Nephron progenitor cell (in vitro differentiated cells): ENCODE data around the gene PPP1R1B.
"Not testable (repeated sequence)": the region's sequence is repeated elsewhere in the genome, so short reads cannot be mapped to it uniquely, and the experiment has no call there.

Source experiments
- DNase-seq: peaks from one replicate; pipeline ENCODE4 v3.0.0; 2021
- H3K27ac Mint-ChIP-seq: 2 replicates; pipeline ENCODE4 v1.8.0; 2021; ENCODE audit warnings: mild to moderate bottlenecking, moderate library complexity, mixed read lengths
- H3K27me3 Mint-ChIP-seq: 2 replicates; pipeline ENCODE4 v1.8.0; 2021; ENCODE audit warnings: mild to moderate bottlenecking, low read depth, mixed read lengths; ENCODE audit not compliant: poor library complexity
- H3K36me3 Mint-ChIP-seq: 2 replicates; pipeline ENCODE4 v1.8.0; 2021; ENCODE audit warnings: low read depth, mixed read lengths
- H3K4me1 Mint-ChIP-seq: 2 replicates; pipeline ENCODE4 v1.8.0; 2021; ENCODE audit warnings: mixed read lengths
- H3K4me3 Mint-ChIP-seq: 2 replicates; pipeline ENCODE4 v1.8.0; 2021; ENCODE audit warnings: mild to moderate bottlenecking, moderate library complexity, mixed read lengths
- H3K9me3 Mint-ChIP-seq: 2 replicates; pipeline ENCODE4 v1.8.0; 2021; ENCODE audit warnings: mild to moderate bottlenecking, moderate library complexity, mixed read lengths
- TF ChIP-seq, protein P1 (sequence below): fragments of 200-600 bp; sonication (generic); IDR thresholded peaks from 2 replicates; pipeline ENCODE4 v1.5.0; 2021; ENCODE audit warnings: antibody characterized with exemption

PPP1R1B gene

DNA sequence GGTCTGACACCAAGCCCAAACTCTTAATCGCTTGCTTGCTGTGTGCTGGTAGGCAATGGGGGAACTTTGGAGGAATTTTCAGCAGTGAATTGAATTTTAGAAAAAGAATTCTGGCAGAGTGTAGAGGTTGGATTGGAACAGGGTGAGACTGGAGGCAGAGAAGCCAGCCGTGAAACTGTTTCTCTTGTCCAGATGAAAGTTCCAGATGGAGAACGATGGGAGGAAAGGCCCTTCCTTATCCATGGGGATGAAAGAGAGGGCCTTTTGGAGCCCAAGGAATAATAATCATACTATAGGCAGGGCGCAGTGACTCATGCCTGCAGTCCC lies 45.0 kb upstream of the PPP1R1B start:
- Mint-ChIP-seq H3K4me3 (no peak overlapping the region), H3K9me3 (no peaks in the 10 kb centered on the region), H3K27ac (no peak overlapping the region), H3K27me3 (peaks cover 78% of the 10 kb centered on the region), H3K36me3 (no peaks in the 10 kb centered on the region), H3K4me1 (peaks cover 12% of the 10 kb centered on the region)
- TF ChIP-seq, protein P1, sequence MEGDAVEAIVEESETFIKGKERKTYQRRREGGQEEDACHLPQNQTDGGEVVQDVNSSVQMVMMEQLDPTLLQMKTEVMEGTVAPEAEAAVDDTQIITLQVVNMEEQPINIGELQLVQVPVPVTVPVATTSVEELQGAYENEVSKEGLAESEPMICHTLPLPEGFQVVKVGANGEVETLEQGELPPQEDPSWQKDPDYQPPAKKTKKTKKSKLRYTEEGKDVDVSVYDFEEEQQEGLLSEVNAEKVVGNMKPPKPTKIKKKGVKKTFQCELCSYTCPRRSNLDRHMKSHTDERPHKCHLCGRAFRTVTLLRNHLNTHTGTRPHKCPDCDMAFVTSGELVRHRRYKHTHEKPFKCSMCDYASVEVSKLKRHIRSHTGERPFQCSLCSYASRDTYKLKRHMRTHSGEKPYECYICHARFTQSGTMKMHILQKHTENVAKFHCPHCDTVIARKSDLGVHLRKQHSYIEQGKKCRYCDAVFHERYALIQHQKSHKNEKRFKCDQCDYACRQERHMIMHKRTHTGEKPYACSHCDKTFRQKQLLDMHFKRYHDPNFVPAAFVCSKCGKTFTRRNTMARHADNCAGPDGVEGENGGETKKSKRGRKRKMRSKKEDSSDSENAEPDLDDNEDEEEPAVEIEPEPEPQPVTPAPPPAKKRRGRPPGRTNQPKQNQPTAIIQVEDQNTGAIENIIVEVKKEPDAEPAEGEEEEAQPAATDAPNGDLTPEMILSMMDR, result no peak
- no peak for DNase-seq

DNA sequence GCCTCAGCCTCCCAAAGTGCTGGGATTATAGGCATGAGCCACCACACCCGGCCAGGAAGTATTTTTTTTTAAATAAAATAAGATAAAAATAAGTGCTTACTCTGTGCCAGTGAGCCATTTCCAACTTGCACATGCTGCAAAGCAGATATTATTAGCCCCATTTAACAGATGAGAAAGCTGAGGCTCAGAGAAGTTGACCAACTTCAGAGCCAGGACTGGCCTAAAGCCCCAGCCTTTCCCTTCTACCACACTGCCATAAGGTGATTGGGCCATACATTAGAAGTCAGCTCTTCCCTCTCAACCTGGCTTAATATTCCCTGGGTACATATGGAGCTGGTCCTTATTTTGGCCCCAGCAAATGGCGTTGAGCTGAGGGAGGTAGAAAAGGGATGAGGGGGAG lies 44.1 kb upstream of the PPP1R1B start:
- no peaks in the 10 kb centered on the region for H3K36me3 Mint-ChIP-seq
- no peak for DNase-seq
- H3K9me3 Mint-ChIP-seq, result no peaks in the 10 kb centered on the region
- TF ChIP-seq, protein P1, result no peak
- H3K4me1 Mint-ChIP-seq, result peaks cover 12% of the 10 kb centered on the region
- H3K27me3 Mint-ChIP-seq, result peaks cover 78% of the 10 kb centered on the region
- H3K27ac Mint-ChIP-seq, result no peak overlapping the region
- no peak overlapping the region for H3K4me3 Mint-ChIP-seq

DNA sequence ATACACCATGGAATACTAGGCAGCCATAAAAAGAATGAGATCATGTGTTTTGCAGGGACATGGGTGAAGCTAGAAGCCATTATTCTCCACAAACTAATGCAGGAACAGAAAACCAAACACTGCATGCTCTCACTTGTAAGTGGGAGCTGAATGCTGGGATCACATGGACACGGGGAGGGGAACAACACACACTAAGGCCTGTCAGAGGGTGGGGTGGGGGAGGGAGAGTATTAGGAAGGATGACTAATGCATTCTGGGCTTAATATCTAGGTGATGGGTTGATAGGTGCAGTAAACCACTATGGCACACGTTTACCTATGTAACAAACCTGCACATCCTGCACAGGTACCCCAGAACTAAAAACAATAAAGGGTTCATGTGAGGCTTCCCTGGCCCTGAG lies 36.6 kb upstream of the PPP1R1B start:
- peaks cover 86% of the 10 kb centered on the region for H3K27me3 Mint-ChIP-seq
- H3K9me3 Mint-ChIP-seq, DNase-seq, H3K27ac Mint-ChIP-seq, H3K4me3 Mint-ChIP-seq, H3K4me1 Mint-ChIP-seq, H3K36me3 Mint-ChIP-seq: not testable (repeated sequence)

DNA sequence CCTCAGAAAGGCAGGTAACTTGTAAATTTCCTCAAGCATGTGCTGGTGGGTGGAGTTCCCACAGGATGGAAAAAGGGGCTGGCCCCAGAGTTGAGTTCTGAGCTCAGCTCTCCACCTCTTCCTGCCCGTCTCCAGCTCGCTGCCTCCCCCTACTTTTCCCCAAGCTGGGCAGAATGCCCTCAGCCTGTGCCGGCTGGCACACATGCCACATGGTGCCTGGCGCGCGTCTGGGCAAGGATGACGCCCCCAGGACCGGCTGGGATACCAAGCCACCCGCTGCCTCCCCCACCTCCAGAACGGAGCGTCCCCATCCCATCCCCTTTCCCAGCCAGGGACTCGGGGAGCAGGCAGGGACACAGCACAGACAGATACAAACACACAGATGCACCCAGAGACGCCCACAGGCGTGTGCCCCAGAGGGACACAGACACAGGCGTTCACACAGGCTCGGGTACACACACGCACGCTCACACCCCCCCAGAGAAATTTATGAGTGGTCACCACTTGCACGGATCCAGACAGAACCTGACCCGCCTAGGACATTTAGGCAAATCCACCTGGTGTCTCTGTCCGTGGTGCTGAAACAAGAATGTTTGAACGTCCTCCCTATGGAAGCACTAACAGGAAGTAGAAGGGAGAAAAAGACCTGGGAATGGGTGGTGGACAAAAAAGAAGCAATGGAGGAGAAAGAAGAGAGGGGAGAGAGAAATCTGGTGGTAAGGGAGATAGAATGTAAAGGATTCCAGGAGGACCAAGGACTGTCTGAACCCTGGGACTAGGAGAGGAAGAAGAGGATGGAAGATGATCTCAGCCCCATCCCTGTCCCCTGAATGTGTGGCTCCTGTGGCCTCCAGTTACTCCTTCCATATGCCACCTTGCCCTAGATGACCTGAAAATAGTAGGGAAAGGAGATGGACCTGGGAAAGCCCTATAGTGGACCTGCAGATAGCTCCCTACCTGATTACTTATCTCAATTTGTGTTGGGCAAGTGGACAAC lies 34.5 kb upstream of the PPP1R1B start:
- Mint-ChIP-seq H3K27me3 (peaks cover 100% of the 10 kb centered on the region), H3K4me3 (no peak overlapping the region), H3K36me3 (no peaks in the 10 kb centered on the region), H3K4me1 (no peaks in the 10 kb centered on the region), H3K27ac (no peak overlapping the region), H3K9me3 (no peaks in the 10 kb centered on the region)
- TF ChIP-seq, protein P1, result no peak
- DNase-seq, result peak; percentile 86

DNA sequence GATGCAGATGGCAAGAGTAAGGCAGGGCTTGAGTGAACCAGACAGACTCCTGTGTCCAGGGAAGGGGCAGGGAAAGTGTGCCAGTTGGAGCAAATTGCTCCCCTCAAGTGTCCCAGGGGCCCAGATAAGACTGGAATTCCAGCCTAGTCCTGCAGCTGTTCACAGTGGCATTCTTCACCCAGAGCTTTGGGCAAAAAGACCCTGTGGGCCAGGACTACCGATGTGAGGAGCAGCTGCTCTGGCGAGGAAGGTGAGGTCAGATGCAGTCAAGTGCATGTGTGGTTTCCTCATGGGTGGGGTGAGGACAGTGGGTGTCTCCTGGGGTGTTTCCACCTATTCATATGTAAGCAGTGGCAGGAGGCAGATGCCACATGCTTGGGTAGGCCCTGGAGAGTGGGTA lies 33.4 kb upstream of the PPP1R1B start:
- Mint-ChIP-seq H3K36me3 (no peaks in the 10 kb centered on the region), H3K4me1 (no peaks in the 10 kb centered on the region), H3K4me3 (no peak overlapping the region), H3K9me3 (no peaks in the 10 kb centered on the region), H3K27ac (no peak overlapping the region), H3K27me3 (peaks cover 100% of the 10 kb centered on the region)
- TF ChIP-seq, protein P1, result no peak
- DNase-seq, result no peak

DNA sequence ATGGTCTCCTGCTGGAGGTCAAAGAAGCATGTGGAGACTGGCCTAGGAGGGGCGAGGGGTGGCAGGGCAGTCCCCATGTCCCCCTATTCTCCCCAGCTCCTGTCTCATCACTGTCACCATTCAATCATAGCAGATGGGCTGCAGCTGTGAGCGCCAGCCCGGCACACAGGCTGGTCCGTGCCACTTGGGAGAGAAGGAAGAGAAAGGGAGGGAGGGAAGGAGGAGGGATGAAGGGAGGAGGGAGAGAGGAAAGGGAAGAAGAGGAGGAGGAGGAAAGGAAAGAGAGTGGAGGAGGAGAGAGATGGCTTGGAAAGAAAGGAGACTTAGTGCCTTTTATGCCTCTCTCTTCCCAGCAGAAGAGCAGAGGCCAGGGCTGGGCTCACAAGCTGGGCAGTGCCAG lies 31.5 kb upstream of the PPP1R1B start:
- no peaks in the 10 kb centered on the region for H3K4me1 Mint-ChIP-seq
- DNase-seq, result no peak
- TF ChIP-seq, protein P1, result no peak
- no peak overlapping the region for H3K27ac Mint-ChIP-seq
- H3K9me3 Mint-ChIP-seq, result no peaks in the 10 kb centered on the region
- peaks cover 100% of the 10 kb centered on the region for H3K27me3 Mint-ChIP-seq
- no peak overlapping the region for H3K4me3 Mint-ChIP-seq
- H3K36me3 Mint-ChIP-seq, result no peaks in the 10 kb centered on the region
